ENCODE results near the gene BMPR1B.

- TF ChIP-seq, protein P1, sequence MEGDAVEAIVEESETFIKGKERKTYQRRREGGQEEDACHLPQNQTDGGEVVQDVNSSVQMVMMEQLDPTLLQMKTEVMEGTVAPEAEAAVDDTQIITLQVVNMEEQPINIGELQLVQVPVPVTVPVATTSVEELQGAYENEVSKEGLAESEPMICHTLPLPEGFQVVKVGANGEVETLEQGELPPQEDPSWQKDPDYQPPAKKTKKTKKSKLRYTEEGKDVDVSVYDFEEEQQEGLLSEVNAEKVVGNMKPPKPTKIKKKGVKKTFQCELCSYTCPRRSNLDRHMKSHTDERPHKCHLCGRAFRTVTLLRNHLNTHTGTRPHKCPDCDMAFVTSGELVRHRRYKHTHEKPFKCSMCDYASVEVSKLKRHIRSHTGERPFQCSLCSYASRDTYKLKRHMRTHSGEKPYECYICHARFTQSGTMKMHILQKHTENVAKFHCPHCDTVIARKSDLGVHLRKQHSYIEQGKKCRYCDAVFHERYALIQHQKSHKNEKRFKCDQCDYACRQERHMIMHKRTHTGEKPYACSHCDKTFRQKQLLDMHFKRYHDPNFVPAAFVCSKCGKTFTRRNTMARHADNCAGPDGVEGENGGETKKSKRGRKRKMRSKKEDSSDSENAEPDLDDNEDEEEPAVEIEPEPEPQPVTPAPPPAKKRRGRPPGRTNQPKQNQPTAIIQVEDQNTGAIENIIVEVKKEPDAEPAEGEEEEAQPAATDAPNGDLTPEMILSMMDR (IDR thresholded peaks at IDR 0.05) = peak in 1 of 4 experiments; percentile 6
- TF ChIP-seq EP300 (IDR thresholded peaks at IDR 0.05) = no peak
Observed at GRCh38 chr4:94757192-94758140, at the start of gene BMPR1B.

All from gastroesophageal sphincter (tissue), 3 donors.